PFSK-1 (cell line): ENCODE data around the gene CTXN2.

Source experiments
- FOXP2 ChIP-seq: optimal IDR thresholded peaks from 2 replicates; pipeline ENCODE3; 2011; ENCODE audit warnings: borderline replicate concordance, control low read depth, inconsistent platforms; ENCODE audit not compliant: insufficient read depth; ENCODE audit errors: extremely low read length, extremely low read depth
- POLR2AphosphoS5 ChIP-seq: IDR thresholded peaks from 2 replicates; pipeline ENCODE4 v1.6.1; 2012; ENCODE audit warnings: low read depth, mild to moderate bottlenecking, control low read depth, low read length, moderate library complexity
- SIN3A ChIP-seq: IDR thresholded peaks from 2 replicates; pipeline ENCODE4 v1.6.1; 2012; ENCODE audit warnings: mild to moderate bottlenecking, low read length, moderate library complexity, borderline replicate concordance; ENCODE audit not compliant: insufficient read depth
- TAF1 ChIP-seq: IDR thresholded peaks from 2 replicates; pipeline ENCODE4 v1.6.1; 2012; ENCODE audit warnings: low read length, control low read depth, borderline replicate concordance; ENCODE audit not compliant: insufficient read depth
- TF ChIP-seq, protein P1 (sequence below), 2 experiments: IDR thresholded peaks; 2 replicates each; pipeline versions ENCODE4 v1.6.1 to v1.8.0; 2011 to 2012; ENCODE audit warnings: low read depth in 2 of 2, low read length in 2 of 2, control low read depth in 1 of 2, inconsistent platforms in 1 of 2, mild to moderate bottlenecking in 1 of 2, moderate library complexity in 1 of 2; ENCODE audit not compliant: insufficient read depth in 1 of 2

The CTXN2 gene

DNA sequence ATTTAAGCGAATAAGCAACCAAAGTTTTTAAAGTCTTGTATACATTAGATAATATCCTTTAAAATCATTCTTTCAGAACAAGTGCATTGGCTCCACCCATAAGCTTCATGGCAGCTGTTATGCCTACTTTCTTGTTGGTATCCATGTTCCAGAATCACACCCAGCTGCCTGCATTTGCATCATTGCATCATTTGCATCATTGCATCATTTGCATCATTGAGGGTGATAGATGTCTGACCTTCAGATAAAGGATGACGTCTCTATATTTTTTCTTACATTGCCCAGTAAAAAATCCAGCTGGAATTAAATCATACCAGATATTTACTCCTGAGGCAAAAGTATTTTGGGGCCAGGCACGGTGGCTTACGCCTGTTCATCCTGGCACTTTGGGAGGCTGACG, 56.9 kb downstream of the CTXN2 start:
- no peak for TF ChIP-seq POLR2AphosphoS5
- TF ChIP-seq TAF1 = no peak
- TF ChIP-seq, protein P1, sequence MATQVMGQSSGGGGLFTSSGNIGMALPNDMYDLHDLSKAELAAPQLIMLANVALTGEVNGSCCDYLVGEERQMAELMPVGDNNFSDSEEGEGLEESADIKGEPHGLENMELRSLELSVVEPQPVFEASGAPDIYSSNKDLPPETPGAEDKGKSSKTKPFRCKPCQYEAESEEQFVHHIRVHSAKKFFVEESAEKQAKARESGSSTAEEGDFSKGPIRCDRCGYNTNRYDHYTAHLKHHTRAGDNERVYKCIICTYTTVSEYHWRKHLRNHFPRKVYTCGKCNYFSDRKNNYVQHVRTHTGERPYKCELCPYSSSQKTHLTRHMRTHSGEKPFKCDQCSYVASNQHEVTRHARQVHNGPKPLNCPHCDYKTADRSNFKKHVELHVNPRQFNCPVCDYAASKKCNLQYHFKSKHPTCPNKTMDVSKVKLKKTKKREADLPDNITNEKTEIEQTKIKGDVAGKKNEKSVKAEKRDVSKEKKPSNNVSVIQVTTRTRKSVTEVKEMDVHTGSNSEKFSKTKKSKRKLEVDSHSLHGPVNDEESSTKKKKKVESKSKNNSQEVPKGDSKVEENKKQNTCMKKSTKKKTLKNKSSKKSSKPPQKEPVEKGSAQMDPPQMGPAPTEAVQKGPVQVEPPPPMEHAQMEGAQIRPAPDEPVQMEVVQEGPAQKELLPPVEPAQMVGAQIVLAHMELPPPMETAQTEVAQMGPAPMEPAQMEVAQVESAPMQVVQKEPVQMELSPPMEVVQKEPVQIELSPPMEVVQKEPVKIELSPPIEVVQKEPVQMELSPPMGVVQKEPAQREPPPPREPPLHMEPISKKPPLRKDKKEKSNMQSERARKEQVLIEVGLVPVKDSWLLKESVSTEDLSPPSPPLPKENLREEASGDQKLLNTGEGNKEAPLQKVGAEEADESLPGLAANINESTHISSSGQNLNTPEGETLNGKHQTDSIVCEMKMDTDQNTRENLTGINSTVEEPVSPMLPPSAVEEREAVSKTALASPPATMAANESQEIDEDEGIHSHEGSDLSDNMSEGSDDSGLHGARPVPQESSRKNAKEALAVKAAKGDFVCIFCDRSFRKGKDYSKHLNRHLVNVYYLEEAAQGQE (IDR thresholded peaks at IDR 0.05; ENCODE audit: insufficient read depth in 1 of 2, low read depth in 2 of 2, low read length in 2 of 2) = no peak
- TF ChIP-seq FOXP2 = no peak
- no peak for TF ChIP-seq SIN3A

DNA sequence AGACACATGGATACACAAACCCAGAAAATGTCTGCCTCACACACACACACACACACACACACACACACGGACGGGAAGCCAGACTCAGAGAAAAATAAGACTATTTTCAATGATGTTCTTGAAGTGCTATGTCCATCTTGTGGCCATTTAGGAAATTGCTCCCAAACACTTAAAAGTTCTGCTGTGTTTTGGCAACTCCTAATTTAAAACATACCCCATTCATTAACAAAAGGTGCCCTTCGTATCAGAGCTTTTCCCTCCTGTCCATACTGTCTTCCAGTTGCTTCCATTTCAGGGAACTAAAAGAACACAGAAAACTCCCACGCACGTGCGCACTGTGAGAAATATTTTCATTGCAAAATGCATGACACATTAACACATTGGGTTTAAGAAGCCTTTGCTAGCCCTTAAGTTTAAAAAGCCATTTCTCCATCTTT, 59.2 kb downstream of the CTXN2 start:
- TF ChIP-seq SIN3A (no peak), POLR2AphosphoS5 (no peak), FOXP2 (no peak)

DNA sequence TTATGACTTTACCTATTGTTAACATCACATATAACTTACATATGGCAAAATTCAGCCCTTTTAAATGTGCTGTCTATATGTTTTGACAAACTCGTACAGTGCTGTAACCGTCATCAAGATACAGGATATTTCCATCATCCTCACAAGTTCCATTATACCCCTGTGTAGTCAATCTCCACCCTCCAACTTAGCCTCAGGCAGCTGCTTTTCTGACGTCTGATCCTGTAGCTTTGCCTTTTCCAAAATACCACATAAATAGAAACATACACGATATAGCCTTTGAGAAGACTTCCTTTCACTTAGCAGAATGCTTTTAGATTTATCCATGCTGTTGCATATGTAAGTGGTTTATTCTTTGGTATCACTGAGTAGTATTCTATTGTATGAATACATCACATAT, 61.7 kb downstream of the CTXN2 start:
- TF ChIP-seq FOXP2 = no peak
- no peak for TF ChIP-seq POLR2AphosphoS5
- TF ChIP-seq, protein P1 (IDR thresholded peaks at IDR 0.05; ENCODE audit: insufficient read depth in 1 of 2, low read depth in 2 of 2, low read length in 2 of 2) = no peak
- no peak for TF ChIP-seq SIN3A
- no peak for TF ChIP-seq TAF1
